Measurements from ENCODE around the gene ATF7IP2. TPM values are rescaled to one million over a fixed set of nuclear protein-coding genes. Genes with fewer than 3 reads are reported as not detected.
A peak's percentile ranks its signal among the peaks of the same experiment; 100 is the strongest.

Gene ATF7IP2
- total and polyA plus RNA-seq, 2 of the 13 experiments (the other 11 are each of a cell fraction or from before 2014, with no cell fraction given): 117 to 217 TPM

GRCh38 chr16:10356870-10357842 is 28.7 kb upstream of the ATF7IP2 start (continued):
- TF ChIP-seq HOXA3 (CRISPR knock-in tag; IDR thresholded peaks at IDR 0.05) (peak; percentile 67), RFX5 (IDR thresholded peaks at IDR 0.05; ENCODE audit: low read depth, low read length) (no peak), MXI1 (IDR thresholded peaks at IDR 0.05; ENCODE audit: borderline replicate concordance, low read depth, low read length) (no peak), HHEX (CRISPR knock-in tag; IDR thresholded peaks at IDR 0.05) (no peak), PCBP2 (optimal IDR thresholded peaks at IDR 0.05; ENCODE audit: low read depth, low read length, poor library complexity, severe bottlenecking) (no peak), YEATS2 (CRISPR knock-in tag; IDR thresholded peaks at IDR 0.05; ENCODE audit: borderline replicate concordance) (no peak), MIXL1 (CRISPR knock-in tag; IDR thresholded peaks at IDR 0.05) (no peak), CHD4 (IDR thresholded peaks at IDR 0.05; ENCODE audit: borderline replicate concordance, low read length) (no peak), PRPF4 (IDR thresholded peaks at IDR 0.05; ENCODE audit: low read depth, low read length, poor library complexity, severe bottlenecking) (no peak), ZNF446 (CRISPR knock-in tag; IDR thresholded peaks at IDR 0.05) (no peak), HNF1B (CRISPR knock-in tag; IDR thresholded peaks at IDR 0.05) (no peak), TBL1XR1 (IDR thresholded peaks at IDR 0.05; ENCODE audit: borderline replicate concordance, low read length, partially characterized antibody) (no peak), NCOR1 (IDR thresholded peaks at IDR 0.05; ENCODE audit: borderline replicate concordance, low read length) (peak; percentile 35; the same call in 1 of the 2 replicates), FOSL2 (CRISPR knock-in tag; IDR thresholded peaks at IDR 0.05) (peak; percentile 71), MED8 (CRISPR knock-in tag; IDR thresholded peaks at IDR 0.05; ENCODE audit: insufficient replicate concordance) (no peak), ZNF33B (CRISPR knock-in tag; IDR thresholded peaks at IDR 0.05) (no peak), ZFYVE20 (CRISPR knock-in tag; IDR thresholded peaks at IDR 0.05; ENCODE audit: borderline replicate concordance, low read depth) (no peak), MYNN (CRISPR knock-in tag; IDR thresholded peaks at IDR 0.05; ENCODE audit: low read depth) (no peak), RFX1 (IDR thresholded peaks at IDR 0.05) (no peak), CHCHD3 (CRISPR knock-in tag; IDR thresholded peaks at IDR 0.05) (no peak), ZNF337 (CRISPR knock-in tag; IDR thresholded peaks at IDR 0.05; ENCODE audit: borderline replicate concordance, low read depth) (no peak), MTERF4 (CRISPR knock-in tag; IDR thresholded peaks at IDR 0.05) (no peak), ZNF749 (CRISPR knock-in tag; IDR thresholded peaks at IDR 0.05; ENCODE audit: borderline replicate concordance) (no peak), XBP1 (CRISPR knock-in tag; IDR thresholded peaks at IDR 0.05) (no peak)
- TF ChIP-seq, protein P1, sequence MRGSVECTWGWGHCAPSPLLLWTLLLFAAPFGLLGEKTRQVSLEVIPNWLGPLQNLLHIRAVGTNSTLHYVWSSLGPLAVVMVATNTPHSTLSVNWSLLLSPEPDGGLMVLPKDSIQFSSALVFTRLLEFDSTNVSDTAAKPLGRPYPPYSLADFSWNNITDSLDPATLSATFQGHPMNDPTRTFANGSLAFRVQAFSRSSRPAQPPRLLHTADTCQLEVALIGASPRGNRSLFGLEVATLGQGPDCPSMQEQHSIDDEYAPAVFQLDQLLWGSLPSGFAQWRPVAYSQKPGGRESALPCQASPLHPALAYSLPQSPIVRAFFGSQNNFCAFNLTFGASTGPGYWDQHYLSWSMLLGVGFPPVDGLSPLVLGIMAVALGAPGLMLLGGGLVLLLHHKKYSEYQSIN (CRISPR knock-in tag; IDR thresholded peaks at IDR 0.05; ENCODE audit: borderline replicate concordance): no peak
- TF ChIP-seq, protein P2, sequence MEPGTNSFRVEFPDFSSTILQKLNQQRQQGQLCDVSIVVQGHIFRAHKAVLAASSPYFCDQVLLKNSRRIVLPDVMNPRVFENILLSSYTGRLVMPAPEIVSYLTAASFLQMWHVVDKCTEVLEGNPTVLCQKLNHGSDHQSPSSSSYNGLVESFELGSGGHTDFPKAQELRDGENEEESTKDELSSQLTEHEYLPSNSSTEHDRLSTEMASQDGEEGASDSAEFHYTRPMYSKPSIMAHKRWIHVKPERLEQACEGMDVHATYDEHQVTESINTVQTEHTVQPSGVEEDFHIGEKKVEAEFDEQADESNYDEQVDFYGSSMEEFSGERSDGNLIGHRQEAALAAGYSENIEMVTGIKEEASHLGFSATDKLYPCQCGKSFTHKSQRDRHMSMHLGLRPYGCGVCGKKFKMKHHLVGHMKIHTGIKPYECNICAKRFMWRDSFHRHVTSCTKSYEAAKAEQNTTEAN (CRISPR knock-in tag; conservative IDR thresholded peaks at IDR 0.05): no peak
